H1 (cell line): ENCODE results near the gene BTBD10. TPM values are rescaled to one million over a fixed set of nuclear protein-coding genes. Genes with fewer than 3 reads are reported as not detected.

Experiments used
- CTCF ChIA-PET: fragments of 300-600 bp; sonication (Branson Sonifier 250); formaldehyde crosslinking; loops from one replicate; lab custom pipeline; 2021; ENCODE audit not compliant: partially characterized antibody; lab: Charles Lee
- POLR2A ChIA-PET: fragments of 300-600 bp; sonication (Branson Sonifier 250); formaldehyde crosslinking; loops from one replicate; lab custom pipeline; 2021; ENCODE audit warnings: inconsistent platforms; ENCODE audit not compliant: partially characterized antibody; lab: Charles Lee
- DNase-seq, 2 experiments: peaks; one replicate each; pipeline versions ENCODE4 v3.0.0 to v3.0.0-alpha.2; 2010 to 2022; ENCODE audit warnings: low spot score in 2 of 2, low read depth in 1 of 2, mixed read lengths in 1 of 2
- FAIRE-seq: peaks from 2 replicates; lab custom pipeline; 2011; peaks lifted over from hg19 to GRCh38; lab: Jason Lieb, UNC
- H2AFZ ChIP-seq: 2 replicates; pipeline ENCODE4 v1.8.1; 2012; ENCODE audit warnings: low read length, inconsistent platforms
- H2AK5ac ChIP-seq: 2 replicates; pipeline ENCODE4 v1.6.1; 2013; ENCODE audit warnings: low read depth, low read length
- H2BK120ac ChIP-seq: replicated peaks from 2 replicates; pipeline ENCODE3; 2013; ENCODE audit warnings: low read depth, low read length, inconsistent platforms
- H2BK12ac ChIP-seq: 2 replicates; pipeline ENCODE4 v1.6.1; 2013; ENCODE audit warnings: low read depth, low read length
- H2BK15ac ChIP-seq: 2 replicates; pipeline ENCODE4 v1.6.1; 2013; ENCODE audit warnings: low read length
- H2BK20ac ChIP-seq: 2 replicates; pipeline ENCODE4 v1.6.1; 2013; ENCODE audit warnings: low read length
- H2BK5ac ChIP-seq: 2 replicates; pipeline ENCODE4 v1.6.1; 2013; ENCODE audit warnings: low read depth, low read length
- H3K14ac ChIP-seq: 2 replicates; pipeline ENCODE4 v1.6.1; 2013; ENCODE audit warnings: inconsistent platforms; ENCODE audit not compliant: insufficient read length
- H3K18ac ChIP-seq: 2 replicates; pipeline ENCODE4 v1.6.1; 2013; ENCODE audit warnings: low read length; ENCODE audit errors: extremely low read depth
- H3K23ac ChIP-seq: 2 replicates; pipeline ENCODE4 v1.6.1; 2013; ENCODE audit warnings: inconsistent platforms; ENCODE audit not compliant: insufficient read length
- H3K23me2 ChIP-seq: 2 replicates; pipeline ENCODE4 v1.6.1; 2013; ENCODE audit warnings: low read depth, low read length
- H3K27ac ChIP-seq: 2 replicates; pipeline ENCODE4 v1.6.1; 2011; ENCODE audit warnings: low read depth, low read length, inconsistent platforms
- H3K27me3 ChIP-seq, 4 experiments: replicated peaks in 1 of 4; 1 replicate in 1 of 4; 2 replicates in 3 of 4; pipeline versions ENCODE4 v1.6.1 to v1.8.1; 2011 to 2013; ENCODE audit warnings: low read length in 3 of 4, mild to moderate bottlenecking in 3 of 4, inconsistent platforms in 2 of 4, mixed read lengths in 2 of 4, moderate library complexity in 1 of 4; ENCODE audit not compliant: control insufficient read depth in 3 of 4, insufficient read depth in 3 of 4; ENCODE audit errors: extremely low read depth in 1 of 4
- H3K36me3 ChIP-seq, 4 experiments: 2 replicates each; pipeline versions ENCODE4 v1.6.1 to v1.8.1; 2011 to 2013; ENCODE audit warnings: mild to moderate bottlenecking in 4 of 4, low read length in 3 of 4, moderate library complexity in 2 of 4, control low read depth in 1 of 4, inconsistent platforms in 1 of 4; ENCODE audit not compliant: insufficient read depth in 4 of 4, control insufficient read depth in 2 of 4
- H3K4ac ChIP-seq: replicated peaks from 2 replicates; pipeline ENCODE3; 2013; ENCODE audit warnings: low read length, low read depth, mixed read lengths, inconsistent platforms; ENCODE audit not compliant: insufficient read length
- H3K4me1 ChIP-seq, 4 experiments: replicated peaks in 1 of 4; 1 replicate in 1 of 4; 2 replicates in 3 of 4; pipeline versions ENCODE4 v1.6.1 to v1.8.1; 2011 to 2013; ENCODE audit warnings: low read length in 3 of 4, inconsistent platforms in 2 of 4, mixed read lengths in 1 of 4; ENCODE audit not compliant: insufficient read depth in 4 of 4, control insufficient read depth in 3 of 4
- H3K4me2 ChIP-seq, 2 experiments: 2 replicates each; pipeline versions ENCODE4 v1.6.1 to v1.8.1; 2011 to 2013; ENCODE audit warnings: low read depth in 2 of 2, low read length in 2 of 2, control low read depth in 1 of 2, inconsistent platforms in 1 of 2, mild to moderate bottlenecking in 1 of 2; ENCODE audit not compliant: insufficient read depth in 1 of 2
- H3K4me3 ChIP-seq, 4 experiments: fragments of 200-600, 300-600 bp in 1 of 4; sonication (generic), shearing (Covaris generic), sonication (Bioruptor Twin) in 1 of 4; 2 replicates each; pipeline versions ENCODE4 v1.5.1 to v1.8.1; 2011 to 2016; ENCODE audit warnings: low read length in 4 of 4, low read depth in 3 of 4, control low read depth in 2 of 4, inconsistent platforms in 2 of 4, mild to moderate bottlenecking in 2 of 4, mixed read lengths in 1 of 4, moderate library complexity in 1 of 4; ENCODE audit not compliant: insufficient read depth in 2 of 4; ENCODE audit errors: extremely low read depth in 1 of 4
- H3K56ac ChIP-seq: replicated peaks from 2 replicates; pipeline ENCODE3; 2013; ENCODE audit warnings: low read depth, mild to moderate bottlenecking, mixed read lengths, low read length, inconsistent platforms; ENCODE audit not compliant: insufficient read length
- H3K79me1 ChIP-seq: 2 replicates; pipeline ENCODE4 v1.6.1; 2013; ENCODE audit warnings: low read depth, low read length, control low read depth
- H3K79me2 ChIP-seq, 2 experiments: 2 replicates each; pipeline versions ENCODE4 v1.6.1 to v1.8.1; 2012 to 2013; ENCODE audit warnings: low read length in 2 of 2, mild to moderate bottlenecking in 2 of 2, inconsistent platforms in 1 of 2; ENCODE audit not compliant: insufficient read depth in 2 of 2, control insufficient read depth in 1 of 2
- H3K9ac ChIP-seq, 4 experiments: replicated peaks in 1 of 4; 1 replicate in 1 of 4; 2 replicates in 3 of 4; pipeline versions ENCODE4 v1.6.1 to v1.8.1; 2011 to 2013; ENCODE audit warnings: low read depth in 3 of 4, low read length in 3 of 4, control low read depth in 2 of 4, mild to moderate bottlenecking in 2 of 4, moderate library complexity in 2 of 4, inconsistent platforms in 1 of 4; ENCODE audit errors: extremely low read depth in 1 of 4
- H3K9me3 ChIP-seq, 2 experiments: 2 replicates each; pipeline versions ENCODE4 v1.6.1 to v1.8.1; 2012 to 2013; ENCODE audit warnings: mild to moderate bottlenecking in 2 of 2, moderate library complexity in 2 of 2, control low read depth in 1 of 2, inconsistent platforms in 1 of 2, low read depth in 1 of 2, low read length in 1 of 2, mixed read lengths in 1 of 2; ENCODE audit not compliant: insufficient read depth in 2 of 2
- H4K20me1 ChIP-seq, 2 experiments: replicated peaks in 1 of 2; 2 replicates each; pipeline versions ENCODE3 to v1.8.1; 2011 to 2013; ENCODE audit warnings: inconsistent platforms in 2 of 2, low read length in 2 of 2, mild to moderate bottlenecking in 1 of 2; ENCODE audit not compliant: insufficient read depth in 2 of 2, control insufficient read depth in 1 of 2
- H4K5ac ChIP-seq: 2 replicates; pipeline ENCODE4 v1.6.1; 2013; ENCODE audit warnings: low read length, low read depth, mixed read lengths, inconsistent platforms; ENCODE audit not compliant: insufficient read length
- H4K8ac ChIP-seq: 2 replicates; pipeline ENCODE4 v1.8.0; 2013; ENCODE audit warnings: mild to moderate bottlenecking, moderate library complexity, low read length, inconsistent platforms; ENCODE audit not compliant: insufficient read depth; ENCODE audit errors: extremely low read depth
- H4K91ac ChIP-seq: replicated peaks from 2 replicates; pipeline ENCODE3; 2013; ENCODE audit warnings: low read length, mixed read lengths, inconsistent platforms; ENCODE audit not compliant: insufficient read length
- BRCA1 ChIP-seq: IDR thresholded peaks from 2 replicates; pipeline ENCODE4 v1.6.1; 2012; ENCODE audit warnings: low read depth, low read length, improper control_type of control experiment
- CEBPB ChIP-seq: IDR thresholded peaks from 2 replicates; pipeline ENCODE4 v1.6.1; 2012; ENCODE audit warnings: low read depth, low read length
- EZH2 ChIP-seq: fragments of 200-600 bp; sonication (generic); IDR thresholded peaks from 2 replicates; pipeline ENCODE4 v1.7.1; 2012; ENCODE audit warnings: low read depth, mild to moderate bottlenecking, moderate library complexity, low read length, inconsistent platforms; ENCODE audit not compliant: severe bottlenecking
- KDM5A ChIP-seq: fragments of 200-600 bp; IDR thresholded peaks from 2 replicates; pipeline ENCODE4 v1.7.1; 2012; ENCODE audit warnings: mild to moderate bottlenecking, low read length, inconsistent platforms, mixed read lengths
- NANOG ChIP-seq: IDR thresholded peaks from 2 replicates; pipeline ENCODE4 v1.6.1; 2011; ENCODE audit warnings: low read length, low read depth, mild to moderate bottlenecking, inconsistent platforms; ENCODE audit not compliant: insufficient read depth, poor library complexity, severe bottlenecking
- TAF1 ChIP-seq: IDR thresholded peaks from 2 replicates; pipeline ENCODE4 v1.6.1; 2011; ENCODE audit warnings: mild to moderate bottlenecking, low read depth, low read length
- WGBS, 2 experiments: shearing (Covaris generic) in 1 of 2; methylation state at CpG; one replicate each; pipeline versions ENCODE4 v1.1.6 to v1.1.7; 2013 to 2015; ENCODE audit warnings: low lambda C conversion rate in 2 of 2, mixed read lengths in 2 of 2, inconsistent platforms in 1 of 2, low coverage in 1 of 2, missing lambda C conversion rate in 1 of 2; ENCODE audit not compliant: insufficient replicate concordance in 2 of 2, insufficient coverage in 1 of 2, insufficient read length in 1 of 2; ENCODE audit errors: extremely low coverage in 1 of 2, missing lambda C conversion rate in 1 of 2; 5-methylcytosine and 5-hydroxymethylcytosine counted together
- polyA plus RNA-seq, 7 experiments: library from polyadenylated mRNA; depleted of rRNA in 3 of 7; stranded (reverse) in 5 of 7; unstranded in 2 of 7; fragments of >200 nt in 5 of 7; fragments of 200-250 nt in 2 of 7; gene quantifications; 1 replicate in 5 of 7; 2 replicates in 1 of 7; 4 replicates in 1 of 7; pipeline versions ENCODE4 v1.2.1 to v1.2.3, GENCODE V29; 2011 to 2013; ENCODE audit warnings: missing spikeins in 2 of 7, mixed read lengths in 2 of 7
- total RNA-seq: library from RNA; stranded (reverse); fragmentation: NEBNext Ultra II Directional; extraction: Animal tissue kit (Norgen Biotek cat#: 25700); gene quantifications from 2 replicates; pipeline ENCODE4 v1.2.1, GENCODE V29; 2021

Gene BTBD10
- total and polyA plus RNA-seq, 2 of the 8 experiments (the other 6 are each of a cell fraction or from before 2014, with no cell fraction given) = 13.8 to 22.2 TPM

DNA sequence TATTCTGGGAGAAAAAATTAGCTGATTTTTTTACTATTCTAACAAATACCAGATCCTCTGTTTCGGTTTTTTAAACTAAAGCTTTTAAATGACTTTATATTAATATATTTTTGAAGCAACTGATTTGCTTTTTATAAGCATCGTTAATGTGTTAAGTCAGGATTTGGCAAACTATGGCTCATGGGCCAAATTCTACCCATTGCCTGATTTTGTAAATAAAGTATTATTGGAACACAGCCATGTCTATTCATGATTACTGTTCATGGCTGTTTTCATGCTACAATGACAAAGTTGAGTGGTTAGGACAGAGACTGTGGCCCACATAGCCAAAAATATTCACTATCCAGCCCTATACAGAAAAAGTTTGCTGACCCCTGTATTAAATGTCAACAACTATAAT, 29.6 kb downstream of the BTBD10 start:
- H2BK20ac ChIP-seq = no peak overlapping the region
- POLR2A ChIA-PET = no interaction called here
- H3K23me2 ChIP-seq = no peaks in the 10 kb centered on the region
- H3K36me3 ChIP-seq = no peaks in the 10 kb centered on the region
- H2BK5ac ChIP-seq = no peak overlapping the region
- no peak overlapping the region for H3K4ac ChIP-seq
- no peak overlapping the region for H3K27ac ChIP-seq
- no peak overlapping the region for H2BK12ac ChIP-seq
- H2AK5ac ChIP-seq = no peak overlapping the region
- no peak overlapping the region for H3K4me2 ChIP-seq
- H3K4me1 ChIP-seq = peaks cover 0 to 4% (median 2%) of the 10 kb centered on the region in 4 experiments; a peak in 3 of 7 replicates
- no peak overlapping the region for H2AFZ ChIP-seq
- H4K91ac ChIP-seq = no peak overlapping the region
- 88% methylated on average over 2 of the region's 2 CpGs; no CpG with 5 or more reads in 1 of the 2 experiments for WGBS, 2 experiments
- peaks cover 0 to 10% of the 10 kb centered on the region in 2 experiments; a peak in 1 of 4 replicates for H3K9me3 ChIP-seq
- H2BK15ac ChIP-seq = no peak overlapping the region
- no peak overlapping the region for H3K9ac ChIP-seq
- no peak overlapping the region for H3K18ac ChIP-seq
- H3K14ac ChIP-seq = no peak overlapping the region
- CTCF ChIA-PET = interaction anchor here (0.8 kb wide), 2 partner anchors 54 to 117 kb away, joined by 3 to 4 read pairs; no protein-coding TSS in a partner anchor
- TF ChIP-seq EZH2 = no peak
- TF ChIP-seq KDM5A = no peak
- TF ChIP-seq NANOG = no peak
- no peak for TF ChIP-seq CEBPB
- TF ChIP-seq TAF1 = no peak
- no peak for TF ChIP-seq BRCA1
- H3K4me3 ChIP-seq = no peak overlapping the region
- H3K27me3 ChIP-seq = no peaks in the 10 kb centered on the region
- no peaks in the 10 kb centered on the region for H4K20me1 ChIP-seq
- H3K79me1 ChIP-seq = no peaks in the 10 kb centered on the region
- H3K56ac ChIP-seq = no peak overlapping the region
- H2BK120ac ChIP-seq = no peak overlapping the region
- DNase-seq = no peak
- peaks cover 0 to 3% of the 10 kb centered on the region in 2 experiments; a peak in 1 of 4 replicates for H3K79me2 ChIP-seq
- H4K8ac ChIP-seq = no peak overlapping the region
- H3K23ac ChIP-seq = no peak overlapping the region
- no peak for FAIRE-seq
- no peak overlapping the region for H4K5ac ChIP-seq
